Stimulated activated CD4-positive, alpha-beta T cell treated with anti-CD3 and anti-CD28 coated beads, Interleukin-1b, Interleukin-23, amount 100 ng/mL, for 48 hours (primary cell): Measurements from ENCODE around the gene BRD1.
"Not testable (repeated sequence)": the region's sequence is repeated elsewhere in the genome, so short reads cannot be mapped to it uniquely, and the experiment has no call there.

ENCODE experiments used
- DNase-seq: peaks from one replicate; pipeline ENCODE4 v3.0.0-alpha.2; 2020

The BRD1 gene

GRCh38 chr22:49852898-49853894 is 25.5 kb upstream of the BRD1 start, which contains the start of gene ZBED4:
ZBED4 (plus strand) TSS chr22:49853844; CDS start chr22:49883663, 29,819 bp downstream.
- peak; percentile 97 for DNase-seq

GRCh38 chr22:49852568-49852897 is 24.9 kb upstream of the BRD1 start:
- not testable (repeated sequence) for DNase-seq

- DNase-seq: no peak
Observed at GRCh38 chr22:49850959-49851802, 23.5 kb upstream of the BRD1 start.

GRCh38 chr22:49850021-49850911 is 22.6 kb upstream of the BRD1 start:
- no peak for DNase-seq

- DNase-seq: no peak
Observed at GRCh38 chr22:49849161-49850020, 21.7 kb upstream of the BRD1 start.

GRCh38 chr22:49848690-49849160 is 21.1 kb upstream of the BRD1 start:
- DNase-seq: no peak

GRCh38 chr22:49847751-49848689 is 20.3 kb upstream of the BRD1 start:
- DNase-seq: no peak

- DNase-seq: no peak
Observed at GRCh38 chr22:49845666-49846459, 18.2 kb upstream of the BRD1 start.

- no peak for DNase-seq
Observed at GRCh38 chr22:49845241-49845640, 17.6 kb upstream of the BRD1 start.

- peak; percentile 87 for DNase-seq
Observed at GRCh38 chr22:49838771-49839717, 11.4 kb upstream of the BRD1 start.

- DNase-seq: no peak
Observed at GRCh38 chr22:49833340-49834007, 5.8 kb upstream of the BRD1 start.

GRCh38 chr22:49829044-49829853 is 1.6 kb upstream of the BRD1 start:
- no peak for DNase-seq

- DNase-seq: no peak
Observed at GRCh38 chr22:49828599-49828965, 909 bp upstream of the BRD1 start.

- no peak for DNase-seq
Observed at GRCh38 chr22:49827271-49827852, 311 bp downstream of the BRD1 start.

GRCh38 chr22:49826603-49827270 is 936 bp downstream of the BRD1 start:
- DNase-seq: no peak
